ENCODE data around the gene SLC12A8.

Gene SLC12A8

GRCh38 chr3:125076464-125076863 lies 136.1 kb downstream of the SLC12A8 start:
- no peak for DNase-seq (ENCODE audit: low read depth in 2 of 2)

GRCh38 chr3:125075738-125076137 lies 136.8 kb downstream of the SLC12A8 start:
- DNase-seq (ENCODE audit: low read depth in 2 of 2), result no peak

GRCh38 chr3:125073390-125073905 lies 139.1 kb downstream of the SLC12A8 start:
- no peak for DNase-seq (ENCODE audit: low read depth in 2 of 2)

- no peak for DNase-seq (ENCODE audit: low read depth in 2 of 2)
These were observed 139.7 kb downstream of the SLC12A8 start for GRCh38 chr3:125072749-125073389.

GRCh38 chr3:125072301-125072700 lies 140.2 kb downstream of the SLC12A8 start:
- DNase-seq (ENCODE audit: low read depth in 2 of 2), result no peak

DNA sequence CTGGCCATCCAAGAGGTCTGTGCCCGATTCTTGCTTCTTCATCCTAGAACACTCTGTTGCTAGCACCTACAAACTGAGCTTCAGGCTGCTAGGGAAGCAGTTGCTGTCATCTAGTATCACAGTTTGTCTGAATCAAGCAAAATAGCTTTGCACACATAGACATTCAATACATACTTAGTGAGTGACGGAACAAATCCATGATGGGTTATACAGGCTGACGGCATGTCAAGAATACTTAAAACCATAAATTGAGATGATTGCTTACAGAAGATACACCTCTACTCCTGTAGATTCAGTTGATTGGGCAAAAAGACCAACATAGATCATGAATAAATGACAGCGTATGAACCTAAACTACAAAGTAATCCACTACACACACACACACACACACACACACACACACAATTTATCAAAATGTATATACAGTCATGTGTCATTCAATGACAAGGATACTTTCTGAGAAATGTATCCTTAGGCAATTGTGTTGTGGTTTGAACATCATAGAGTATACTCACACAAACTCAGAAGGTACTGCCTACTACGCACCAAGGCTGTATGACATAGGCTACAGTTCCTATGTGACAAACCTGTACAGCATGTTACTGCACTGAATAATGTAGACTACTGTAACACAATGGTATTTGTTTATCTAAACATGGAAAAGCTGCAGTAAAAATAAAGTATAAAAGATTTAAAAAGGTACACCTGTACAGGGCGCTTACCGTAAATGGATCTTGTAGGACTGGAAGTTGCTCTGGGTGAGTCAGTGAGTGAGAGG lies 142.4 kb downstream of the SLC12A8 start:
- no peak for DNase-seq (ENCODE audit: low read depth in 2 of 2)

- no peak for DNase-seq (ENCODE audit: low read depth in 2 of 2)
These were observed 143.1 kb downstream of the SLC12A8 start for GRCh38 chr3:125069452-125069851.

DNA sequence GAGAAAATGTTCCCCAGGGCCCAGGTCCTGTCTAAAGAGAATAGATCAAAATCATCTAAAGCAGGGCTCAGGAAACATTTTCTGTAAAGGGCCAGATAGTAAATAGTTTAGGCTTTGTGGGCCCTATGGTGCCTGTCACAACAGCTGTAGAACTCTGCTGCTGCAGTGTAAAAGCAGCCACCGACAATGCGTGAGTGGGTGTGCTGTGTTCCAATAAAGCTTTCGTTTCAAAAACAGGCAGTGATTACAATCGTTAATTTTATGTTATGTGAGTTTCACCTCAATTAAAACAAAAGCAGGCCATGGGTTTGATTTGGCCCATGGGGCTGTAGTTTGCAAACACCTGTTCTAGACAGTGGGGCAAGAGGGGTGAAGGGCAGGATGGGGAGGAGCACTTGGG lies 144.3 kb downstream of the SLC12A8 start:
- no peak for DNase-seq (ENCODE audit: low read depth in 2 of 2)

- no peak for DNase-seq (ENCODE audit: low read depth in 2 of 2)
These were observed 145.3 kb downstream of the SLC12A8 start for GRCh38 chr3:125067225-125067624.

DNA sequence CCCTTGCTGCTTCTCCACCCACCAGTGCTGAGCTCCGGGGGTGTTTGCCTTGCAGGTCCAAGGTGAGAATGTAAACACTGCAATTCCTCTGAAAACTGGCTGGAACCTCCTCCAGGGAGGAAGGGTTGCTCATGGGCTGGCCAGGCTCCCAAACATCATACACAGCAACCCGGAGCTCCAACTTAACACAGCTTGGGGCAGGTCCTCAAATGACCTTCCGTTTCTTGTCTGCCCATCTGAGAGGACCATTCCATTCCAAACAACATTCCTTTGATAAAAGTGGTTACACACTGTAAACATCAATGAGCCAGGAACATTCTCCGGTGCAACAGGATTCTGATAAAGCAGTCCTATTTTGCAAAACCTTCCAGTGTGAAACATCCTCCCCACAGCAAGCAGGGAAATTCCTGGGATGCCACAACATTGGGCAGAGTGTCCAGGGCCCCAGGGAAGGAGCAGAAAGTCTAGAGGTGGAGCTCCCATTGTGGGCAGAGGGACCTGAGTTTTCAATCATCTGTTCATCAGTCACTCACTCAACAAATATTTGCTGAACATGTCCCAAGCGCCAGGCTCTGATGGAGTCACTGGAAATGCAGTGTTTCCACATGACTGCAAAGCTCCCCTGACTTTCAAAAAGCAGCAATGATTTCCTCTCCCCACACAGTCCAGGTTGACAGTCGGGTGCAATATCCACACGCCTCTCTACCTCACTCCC lies 149.5 kb downstream of the SLC12A8 start:
- DNase-seq (ENCODE audit: low read depth in 2 of 2), result no peak

- no peak for DNase-seq (ENCODE audit: low read depth in 2 of 2)
These were observed 150.9 kb downstream of the SLC12A8 start for GRCh38 chr3:125061646-125062045.

DNA sequence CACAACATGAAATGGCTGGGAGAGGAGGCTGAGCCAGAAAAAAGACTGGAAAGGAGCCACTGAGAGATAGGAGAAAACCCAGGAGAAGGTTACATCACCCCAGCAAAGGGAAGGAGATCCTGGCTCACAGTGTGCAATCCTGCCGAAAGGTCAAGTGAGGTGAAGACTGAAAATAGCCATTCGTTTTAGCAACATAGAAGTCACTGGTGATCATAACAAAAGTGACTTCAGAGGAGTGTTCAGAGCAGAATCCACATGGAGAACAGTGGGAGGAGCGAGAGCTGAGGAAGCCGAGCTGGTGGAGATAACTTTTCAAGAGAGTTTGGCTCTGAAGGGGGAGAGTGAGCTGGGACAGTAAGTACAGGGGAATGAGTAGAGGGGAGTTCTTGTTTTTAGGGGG lies 151.4 kb downstream of the SLC12A8 start:
- no peak for DNase-seq (ENCODE audit: low read depth in 2 of 2)

DNA sequence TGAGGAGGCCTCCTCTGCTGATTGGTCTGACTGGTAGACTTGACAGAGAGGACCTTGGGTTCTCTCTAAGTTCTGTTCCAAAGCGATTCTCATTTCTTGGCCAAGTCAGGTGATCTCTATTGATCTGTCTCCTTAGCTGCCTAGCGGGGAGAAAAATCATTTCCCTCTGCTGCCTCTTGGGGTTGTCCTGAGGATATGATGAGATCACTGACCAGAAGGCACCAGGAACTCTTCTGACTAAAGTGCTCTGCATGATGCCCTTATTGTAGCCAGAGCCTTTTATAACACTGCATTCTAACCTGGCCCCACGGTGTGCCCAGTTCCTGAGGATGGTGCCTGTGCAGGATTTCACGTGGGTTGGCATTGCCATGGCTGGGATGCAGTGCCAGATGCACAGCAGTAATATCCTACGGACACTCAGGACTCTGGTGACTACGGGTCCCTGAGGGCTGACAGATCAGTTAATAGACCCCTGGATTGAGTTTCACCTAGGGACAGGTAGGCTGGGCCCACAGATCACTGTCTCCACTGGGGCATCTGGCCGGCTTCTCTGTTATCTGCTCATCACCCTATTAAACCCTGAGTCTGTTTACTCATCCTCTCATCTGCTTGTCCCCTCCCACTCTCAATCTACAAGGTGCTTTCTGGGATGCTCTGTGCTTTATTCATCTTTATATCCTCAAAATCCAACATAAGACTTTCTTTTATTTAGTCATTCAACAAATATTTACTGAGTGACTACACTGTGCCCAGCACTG lies 152.9 kb downstream of the SLC12A8 start:
- no peak for DNase-seq (ENCODE audit: low read depth in 2 of 2)

DNA sequence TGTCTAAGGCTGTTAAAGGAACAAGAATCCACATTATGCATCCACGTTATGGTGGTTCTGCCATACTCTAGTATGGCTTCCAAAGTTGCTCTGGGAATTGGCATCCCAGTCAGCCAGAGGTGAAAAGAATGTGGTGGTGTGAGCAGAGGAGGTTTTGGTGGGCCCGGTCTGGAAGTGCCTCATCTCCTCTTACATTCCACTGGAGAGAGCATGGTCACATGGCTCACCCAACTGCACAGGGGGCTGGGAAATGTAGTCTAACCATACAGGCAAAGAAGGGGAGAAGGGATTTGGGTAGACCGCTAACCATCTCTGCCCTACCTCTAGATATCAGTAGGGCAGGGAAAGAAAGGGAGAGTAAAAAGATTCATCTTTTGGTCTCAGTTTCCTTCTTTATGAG lies 153.6 kb downstream of the SLC12A8 start:
- DNase-seq (ENCODE audit: low read depth in 2 of 2), result no peak

DNA sequence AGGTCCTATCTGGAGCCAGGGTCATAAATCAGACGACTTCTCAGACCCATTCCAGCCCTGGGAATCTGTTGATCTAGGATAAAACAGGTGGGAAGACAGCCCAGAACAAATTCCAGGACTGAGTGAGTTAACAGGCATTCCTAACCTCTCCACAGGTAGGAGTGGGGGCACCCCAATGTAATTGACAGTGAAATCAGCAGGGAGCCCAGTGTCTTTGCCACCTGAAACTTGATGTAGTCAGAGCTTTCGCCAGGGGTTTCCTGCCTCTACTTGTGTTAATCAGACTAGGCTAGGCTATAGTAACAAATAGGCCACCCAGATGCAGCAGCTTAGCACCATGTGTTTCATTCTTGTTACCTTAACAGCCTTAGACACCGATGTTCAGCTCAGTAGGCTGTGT lies 154.0 kb downstream of the SLC12A8 start:
- no peak for DNase-seq (ENCODE audit: low read depth in 2 of 2)

GRCh38 chr3:125057186-125057850 lies 155.2 kb downstream of the SLC12A8 start:
- DNase-seq (ENCODE audit: low read depth in 2 of 2), result no peak

GRCh38 chr3:125055913-125056745 lies 156.4 kb downstream of the SLC12A8 start, which contains the start of gene HEG1:
TSS of gene HEG1 (minus strand) at chr3:125055997. CDS start at chr3:125055890, 107 bp downstream.
- peak; percentile 61 to 69 for DNase-seq (ENCODE audit: low read depth in 2 of 2)

- no peak for DNase-seq (ENCODE audit: low read depth in 2 of 2)
These were observed 157.1 kb downstream of the SLC12A8 start for GRCh38 chr3:125055331-125055912.

DNA sequence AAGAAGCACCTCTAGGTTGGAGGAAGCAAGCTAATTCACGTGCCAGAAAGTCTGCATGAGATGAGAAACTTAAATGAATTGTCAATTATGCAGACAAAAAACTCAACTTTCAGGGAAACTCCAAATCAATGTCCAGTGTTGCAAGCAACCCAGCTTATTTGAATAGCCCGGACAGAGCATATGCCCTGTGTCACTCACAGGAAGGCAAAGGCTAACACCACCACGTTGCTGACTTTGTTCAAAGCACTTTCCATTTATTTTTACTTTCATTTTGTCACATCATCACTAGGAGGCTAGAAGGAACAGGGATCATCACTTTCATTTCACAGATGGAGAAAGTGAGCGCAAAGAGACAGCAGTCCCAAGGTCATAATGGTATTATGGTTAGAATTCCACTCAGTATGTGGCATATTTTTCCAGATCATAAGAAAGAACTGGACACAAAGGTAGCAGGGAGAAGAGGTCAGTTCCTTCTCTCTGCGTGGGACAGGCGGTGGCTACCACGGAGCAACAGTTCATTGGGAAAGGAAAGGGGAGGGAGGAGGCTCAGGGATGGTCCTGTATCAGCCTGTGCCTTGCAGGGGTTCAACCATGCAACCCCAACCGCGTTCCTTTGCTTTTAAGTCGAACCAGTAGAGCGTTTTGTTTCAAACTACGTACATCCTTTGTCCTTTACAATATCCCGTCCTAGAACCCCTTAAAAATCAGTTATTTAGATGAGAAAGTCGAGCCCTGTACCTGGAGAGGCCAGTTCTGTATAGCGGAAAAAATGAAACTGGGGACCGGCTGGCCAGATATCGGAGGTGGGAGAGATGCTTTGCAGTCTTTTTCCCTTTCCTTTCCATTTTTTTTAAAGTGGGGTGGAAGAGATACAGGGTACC lies 157.9 kb downstream of the SLC12A8 start:
- no peak for DNase-seq (ENCODE audit: low read depth in 2 of 2)
